ENCODE measurements around the gene NAT16.
"Not testable (repeated sequence)": the region's sequence is repeated elsewhere in the genome, so short reads cannot be mapped to it uniquely, and the experiment has no call there.

- not testable (repeated sequence) for TF ChIP-seq CTCF (IDR thresholded peaks at IDR 0.05; ENCODE audit: low read depth, low read length); EZH2phosphoT487 (IDR thresholded peaks at IDR 0.05; ENCODE audit: low read depth)
Observed at GRCh38 chr7:101203740-101204738, 23.9 kb upstream of the NAT16 start.

Measured in OCI-LY3 (cell line).